DOHH2 (cell line): Measurements from ENCODE around the gene URB2.
"Not testable (repeated sequence)": the region's sequence is repeated elsewhere in the genome, so short reads cannot be mapped to it uniquely, and the experiment has no call there.

Experiments used
- H3F3A ChIP-seq: fragments of 200-600 bp; sonication (generic), shearing (Covaris generic); 2 replicates; pipeline ENCODE4 v1.6.0; 2016; ENCODE audit warnings: antibody characterized with exemption, mild to moderate bottlenecking; ENCODE audit not compliant: control insufficient read depth, insufficient read depth
- H3K27ac ChIP-seq: fragments of 200-600 bp; sonication (generic); 2 replicates; pipeline ENCODE4 v1.5.1; 2014; ENCODE audit warnings: low read depth, mild to moderate bottlenecking, low read length, moderate library complexity
- H3K27me3 ChIP-seq: fragments of 200-600 bp; sonication (generic); 2 replicates; pipeline ENCODE4 v1.6.1; 2014; ENCODE audit warnings: mild to moderate bottlenecking, low read length, mixed read lengths; ENCODE audit not compliant: control insufficient read depth
- H3K36me3 ChIP-seq: fragments of 200-600 bp; sonication (generic); 2 replicates; pipeline ENCODE4 v1.6.1; 2014; ENCODE audit warnings: mild to moderate bottlenecking, low read length, moderate library complexity, mixed read lengths; ENCODE audit not compliant: control insufficient read depth
- H3K4me1 ChIP-seq: fragments of 200-600 bp; sonication (generic); 2 replicates; pipeline ENCODE4 v1.6.1; 2014; ENCODE audit warnings: mild to moderate bottlenecking, low read length, mixed read lengths; ENCODE audit not compliant: control insufficient read depth
- H3K4me2 ChIP-seq: fragments of 200-600 bp; sonication (generic); 2 replicates; pipeline ENCODE4 v1.6.0; 2014; ENCODE audit warnings: mild to moderate bottlenecking, low read length, moderate library complexity
- H3K4me3 ChIP-seq: fragments of 200-600 bp; sonication (generic); 2 replicates; pipeline ENCODE4 v1.5.1; 2014; ENCODE audit warnings: mild to moderate bottlenecking, low read length, mixed read lengths
- H3K79me2 ChIP-seq: fragments of 200-600 bp; sonication (generic); 2 replicates; pipeline ENCODE4 v1.6.1; 2014; ENCODE audit warnings: mild to moderate bottlenecking, low read length, mixed read lengths; ENCODE audit not compliant: control insufficient read depth
- H3K9me2 ChIP-seq: fragments of 200-600 bp; sonication (generic); replicated peaks from 2 replicates; pipeline ENCODE4 v1.6.1; 2014; ENCODE audit warnings: mild to moderate bottlenecking, low read length, mixed read lengths; ENCODE audit not compliant: control insufficient read depth
- H3K9me3 ChIP-seq: fragments of 200-600 bp; sonication (generic); 2 replicates; pipeline ENCODE4 v1.6.1; 2014; ENCODE audit warnings: antibody characterized with exemption, low read length, mixed read lengths; ENCODE audit not compliant: control insufficient read depth, insufficient read depth
- H4K20me1 ChIP-seq: fragments of 200-600 bp; sonication (generic); 2 replicates; pipeline ENCODE4 v1.6.0; 2014; ENCODE audit warnings: low read depth, mild to moderate bottlenecking, antibody characterized with exemption, low read length, moderate library complexity; ENCODE audit not compliant: control insufficient read depth, insufficient read depth
- CTCF ChIP-seq: fragments of 200-600 bp; sonication (generic); IDR thresholded peaks from one replicate; pipeline ENCODE4 v1.5.1; 2014; ENCODE audit warnings: antibody characterized with exemption, mild to moderate bottlenecking, low read depth, low read length; ENCODE audit not compliant: poor library complexity, severe bottlenecking
- EZH2phosphoT487 ChIP-seq: fragments of 200-600 bp; sonication (generic); IDR thresholded peaks from 2 replicates; pipeline ENCODE4 v1.6.1; 2017; ENCODE audit warnings: borderline replicate concordance, mild to moderate bottlenecking, antibody characterized with exemption, low read length, moderate library complexity, mixed read lengths

The URB2 gene

GRCh38 chr1:229620876-229621275 is 5.2 kb upstream of the URB2 start:
- H3K9me3 ChIP-seq = no peaks in the 10 kb centered on the region
- H4K20me1 ChIP-seq = peaks cover 3% of the 10 kb centered on the region; the same call in 1 of the 2 replicates
- TF ChIP-seq EZH2phosphoT487 = no peak
- no peak for TF ChIP-seq CTCF
- peaks cover 14% of the 10 kb centered on the region; the same call in 1 of the 2 replicates for H3K36me3 ChIP-seq
- H3K79me2 ChIP-seq = peaks cover 94% of the 10 kb centered on the region
- no peaks in the 10 kb centered on the region for H3K27me3 ChIP-seq
- H3K27ac ChIP-seq = no peak overlapping the region
- no peaks in the 10 kb centered on the region for H3F3A ChIP-seq
- H3K4me1 ChIP-seq = peaks cover 16% of the 10 kb centered on the region
- H3K9me2 ChIP-seq = no peaks in the 10 kb centered on the region
- H3K4me2 ChIP-seq = no peak overlapping the region
- H3K4me3 ChIP-seq = no peak overlapping the region

- H3K79me2 ChIP-seq = peaks cover 95% of the 10 kb centered on the region
- no peak overlapping the region for H3K4me3 ChIP-seq
- TF ChIP-seq EZH2phosphoT487 = no peak
- no peak for TF ChIP-seq CTCF
- H3K27me3 ChIP-seq = no peaks in the 10 kb centered on the region
- peaks cover 3% of the 10 kb centered on the region; the same call in 1 of the 2 replicates for H4K20me1 ChIP-seq
- H3K4me1 ChIP-seq = peaks cover 16% of the 10 kb centered on the region
- no peak overlapping the region for H3K4me2 ChIP-seq
- H3K9me3 ChIP-seq = no peaks in the 10 kb centered on the region
- no peaks in the 10 kb centered on the region for H3K9me2 ChIP-seq
- H3K36me3 ChIP-seq = peaks cover 19% of the 10 kb centered on the region
- no peaks in the 10 kb centered on the region for H3F3A ChIP-seq
- no peak overlapping the region for H3K27ac ChIP-seq
These were observed 4.4 kb upstream of the URB2 start for GRCh38 chr1:229621663-229622062.

GRCh38 chr1:229622641-229623120 is 3.4 kb upstream of the URB2 start:
- not testable (repeated sequence) for H3K4me3 ChIP-seq, H4K20me1 ChIP-seq, H3K9me2 ChIP-seq, H3K4me2 ChIP-seq, H3F3A ChIP-seq, H3K27me3 ChIP-seq, H3K9me3 ChIP-seq, H3K27ac ChIP-seq
- H3K79me2 ChIP-seq = peaks cover 95% of the 10 kb centered on the region
- H3K4me1 ChIP-seq = peaks cover 24% of the 10 kb centered on the region
- H3K36me3 ChIP-seq = peaks cover 19% of the 10 kb centered on the region

- no peak for TF ChIP-seq EZH2phosphoT487
- TF ChIP-seq CTCF = no peak
- no peaks in the 10 kb centered on the region for H3K9me2 ChIP-seq
- H3F3A ChIP-seq = no peaks in the 10 kb centered on the region
- H3K9me3 ChIP-seq = no peaks in the 10 kb centered on the region
- no peaks in the 10 kb centered on the region for H3K27me3 ChIP-seq
- H3K27ac ChIP-seq = no peak overlapping the region
- H4K20me1 ChIP-seq = peaks cover 4% of the 10 kb centered on the region; the same call in 1 of the 2 replicates
- peaks cover 94% of the 10 kb centered on the region for H3K79me2 ChIP-seq
- no peak overlapping the region for H3K4me3 ChIP-seq
- peaks cover 20% of the 10 kb centered on the region for H3K36me3 ChIP-seq
- peak overlapping the region; percentile 92 for H3K4me2 ChIP-seq
- H3K4me1 ChIP-seq = peaks cover 25% of the 10 kb centered on the region
These were observed 2.8 kb upstream of the URB2 start for GRCh38 chr1:229623225-229623624.
